Neural cell (in vitro differentiated cells): Measurements from ENCODE around the gene SH3PXD2A. TPM values are rescaled to one million over a fixed set of nuclear protein-coding genes. Genes with fewer than 3 reads are reported as not detected.

ENCODE experiments used
- H2AFZ ChIP-seq: fragments of 200-600, 300-800 bp; sonication (generic), shearing (Covaris generic); 2 replicates; pipeline ENCODE4 v1.6.0; 2014; ENCODE audit warnings: low read depth, mild to moderate bottlenecking, antibody characterized with exemption, low read length, moderate library complexity
- H3F3A ChIP-seq: fragments of 200-600 bp; shearing (Covaris generic); 2 replicates; pipeline ENCODE4 v1.6.1; 2016; ENCODE audit warnings: mild to moderate bottlenecking, moderate library complexity, mixed read lengths, antibody characterized with exemption, low read length; ENCODE audit not compliant: insufficient read depth, poor library complexity, severe bottlenecking
- H3K27ac ChIP-seq: fragments of 200-600, 300-800 bp; sonication (generic), shearing (Covaris generic); 2 replicates; pipeline ENCODE4 v1.5.1; 2014; ENCODE audit warnings: mild to moderate bottlenecking, low read length, moderate library complexity
- H3K27me3 ChIP-seq: fragments of 300-800, 200-600 bp; sonication (generic), shearing (Covaris generic); 2 replicates; pipeline ENCODE4 v1.6.0; 2014; ENCODE audit warnings: mild to moderate bottlenecking, low read depth, low read length, moderate library complexity; ENCODE audit not compliant: insufficient read depth
- H3K36me3 ChIP-seq: fragments of 300-800, 200-600 bp; sonication (generic), shearing (Covaris generic); 2 replicates; pipeline ENCODE4 v1.5.1; 2014; ENCODE audit warnings: mild to moderate bottlenecking, antibody characterized with exemption, low read length, moderate library complexity; ENCODE audit not compliant: insufficient read depth
- H3K4me2 ChIP-seq: fragments of 300-800, 200-600 bp; sonication (generic), shearing (Covaris generic); 2 replicates; pipeline ENCODE4 v1.6.0; 2014; ENCODE audit warnings: mild to moderate bottlenecking, low read length
- H3K4me3 ChIP-seq: fragments of 300-800, 200-600 bp; sonication (generic), shearing (Covaris generic); 2 replicates; pipeline ENCODE4 v1.5.1; 2014; ENCODE audit warnings: mild to moderate bottlenecking, low read length, moderate library complexity
- H3K79me2 ChIP-seq: fragments of 200-600 bp; shearing (Covaris generic); replicated peaks from 2 replicates; pipeline ENCODE4 v1.6.0; 2014; ENCODE audit warnings: mild to moderate bottlenecking, low read length, moderate library complexity; ENCODE audit not compliant: insufficient read depth
- H3K9ac ChIP-seq: fragments of 300-800, 200-600 bp; sonication (generic), shearing (Covaris generic); 2 replicates; pipeline ENCODE4 v1.6.1; 2016; ENCODE audit warnings: mild to moderate bottlenecking, low read length, mixed read lengths
- H3K9me2 ChIP-seq: fragments of 200-600 bp; shearing (Covaris generic); 2 replicates; pipeline ENCODE4 v1.6.1; 2016; ENCODE audit warnings: mild to moderate bottlenecking, low read length, mixed read lengths; ENCODE audit not compliant: insufficient read depth
- H3K9me3 ChIP-seq: fragments of 200-600, 300-800 bp; sonication (generic), shearing (Covaris generic); 2 replicates; pipeline ENCODE4 v1.6.1; 2016; ENCODE audit warnings: mild to moderate bottlenecking, mixed run types, low read length, moderate library complexity, mixed read lengths
- H4K20me1 ChIP-seq: fragments of 200-600 bp; shearing (Covaris generic); 2 replicates; pipeline ENCODE4 v1.6.1; 2016; ENCODE audit warnings: mild to moderate bottlenecking, mixed run types; ENCODE audit not compliant: insufficient read depth
- EP300 ChIP-seq: fragments of 450-650 bp; conservative IDR thresholded peaks from 2 replicates; pipeline ENCODE4 v1.6.1; 2014; ENCODE audit warnings: antibody characterized with exemption, mild to moderate bottlenecking, moderate library complexity; ENCODE audit not compliant: poor library complexity, severe bottlenecking
- EZH2 ChIP-seq: fragments of 200-600, 300-800 bp; shearing (Covaris generic), sonication (generic); IDR thresholded peaks from 2 replicates; pipeline ENCODE4 v1.6.1; 2014; ENCODE audit warnings: antibody characterized with exemption, low read length, borderline replicate concordance, mild to moderate bottlenecking; ENCODE audit not compliant: insufficient read depth, poor library complexity, severe bottlenecking
- MXI1 ChIP-seq: fragments of 450-650 bp; conservative IDR thresholded peaks from 2 replicates; pipeline ENCODE4 v1.6.1; 2014; ENCODE audit warnings: antibody characterized with exemption, mild to moderate bottlenecking; ENCODE audit not compliant: poor library complexity, severe bottlenecking
- POLR2AphosphoS5 ChIP-seq: IDR thresholded peaks from 2 replicates; pipeline ENCODE4 v1.6.1; 2012
- RAD21 ChIP-seq: fragments of 450-650 bp; conservative IDR thresholded peaks from 2 replicates; pipeline ENCODE4 v1.6.1; 2014; ENCODE audit warnings: antibody characterized with exemption, mild to moderate bottlenecking, moderate library complexity
- SMC3 ChIP-seq: fragments of 450-650 bp; conservative IDR thresholded peaks from 2 replicates; pipeline ENCODE4 v1.6.1; 2014; ENCODE audit warnings: antibody characterized with exemption, mild to moderate bottlenecking, moderate library complexity; ENCODE audit not compliant: poor library complexity
- TAF1 ChIP-seq: IDR thresholded peaks from 2 replicates; pipeline ENCODE4 v1.6.1; 2012; ENCODE audit warnings: low read depth
- polyA plus RNA-seq: library from polyadenylated mRNA; depleted of rRNA; stranded (reverse); fragments of >200 nt; gene quantifications from 2 replicates; pipeline ENCODE4 v1.2.3, GENCODE V29; 2014
- TF ChIP-seq, protein P1 (sequence below): IDR thresholded peaks from 2 replicates; pipeline ENCODE4 v1.6.1; 2012; ENCODE audit warnings: borderline replicate concordance
- TF ChIP-seq, protein P2 (sequence below): fragments of 450-650 bp; IDR thresholded peaks from 2 replicates; pipeline ENCODE4 v1.5.1; 2014; ENCODE audit warnings: antibody characterized with exemption, mild to moderate bottlenecking, moderate library complexity; ENCODE audit not compliant: poor library complexity, severe bottlenecking

Gene SH3PXD2A
- polyA plus RNA-seq, 1 donor from 2014 or later, result 5.2 TPM

DNA sequence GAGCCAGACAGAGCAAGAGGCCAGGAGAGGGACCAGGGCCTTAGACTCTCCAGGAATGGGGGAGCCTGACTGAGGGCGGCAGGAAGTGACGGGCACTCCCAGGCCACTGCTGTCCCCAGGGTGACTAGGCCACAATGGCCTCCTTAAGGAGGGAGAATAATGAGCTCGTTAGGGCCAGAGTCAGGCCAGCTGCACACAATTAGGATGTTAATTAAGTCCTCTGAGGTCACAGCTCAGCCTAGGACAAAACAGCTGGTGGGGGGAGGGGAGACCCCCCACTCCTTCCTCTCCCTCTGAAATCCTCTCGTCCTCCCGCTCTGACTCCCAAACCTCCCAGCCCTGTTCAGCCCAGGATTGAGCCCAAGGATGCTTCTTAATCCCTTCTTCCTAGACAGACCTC is 218.9 kb downstream of the SH3PXD2A start:
- no peaks in the 10 kb centered on the region for H3K36me3 ChIP-seq
- H3F3A ChIP-seq, result no peaks in the 10 kb centered on the region
- H3K27ac ChIP-seq, result no peak overlapping the region
- no peak overlapping the region for H3K9ac ChIP-seq
- H3K79me2 ChIP-seq, result no peaks in the 10 kb centered on the region
- H3K9me2 ChIP-seq, result no peaks in the 10 kb centered on the region
- no peak for TF ChIP-seq SMC3
- TF ChIP-seq EP300, result no peak
- TF ChIP-seq RAD21, result no peak
- TF ChIP-seq POLR2AphosphoS5, result no peak
- no peak for TF ChIP-seq EZH2
- TF ChIP-seq, protein P1, sequence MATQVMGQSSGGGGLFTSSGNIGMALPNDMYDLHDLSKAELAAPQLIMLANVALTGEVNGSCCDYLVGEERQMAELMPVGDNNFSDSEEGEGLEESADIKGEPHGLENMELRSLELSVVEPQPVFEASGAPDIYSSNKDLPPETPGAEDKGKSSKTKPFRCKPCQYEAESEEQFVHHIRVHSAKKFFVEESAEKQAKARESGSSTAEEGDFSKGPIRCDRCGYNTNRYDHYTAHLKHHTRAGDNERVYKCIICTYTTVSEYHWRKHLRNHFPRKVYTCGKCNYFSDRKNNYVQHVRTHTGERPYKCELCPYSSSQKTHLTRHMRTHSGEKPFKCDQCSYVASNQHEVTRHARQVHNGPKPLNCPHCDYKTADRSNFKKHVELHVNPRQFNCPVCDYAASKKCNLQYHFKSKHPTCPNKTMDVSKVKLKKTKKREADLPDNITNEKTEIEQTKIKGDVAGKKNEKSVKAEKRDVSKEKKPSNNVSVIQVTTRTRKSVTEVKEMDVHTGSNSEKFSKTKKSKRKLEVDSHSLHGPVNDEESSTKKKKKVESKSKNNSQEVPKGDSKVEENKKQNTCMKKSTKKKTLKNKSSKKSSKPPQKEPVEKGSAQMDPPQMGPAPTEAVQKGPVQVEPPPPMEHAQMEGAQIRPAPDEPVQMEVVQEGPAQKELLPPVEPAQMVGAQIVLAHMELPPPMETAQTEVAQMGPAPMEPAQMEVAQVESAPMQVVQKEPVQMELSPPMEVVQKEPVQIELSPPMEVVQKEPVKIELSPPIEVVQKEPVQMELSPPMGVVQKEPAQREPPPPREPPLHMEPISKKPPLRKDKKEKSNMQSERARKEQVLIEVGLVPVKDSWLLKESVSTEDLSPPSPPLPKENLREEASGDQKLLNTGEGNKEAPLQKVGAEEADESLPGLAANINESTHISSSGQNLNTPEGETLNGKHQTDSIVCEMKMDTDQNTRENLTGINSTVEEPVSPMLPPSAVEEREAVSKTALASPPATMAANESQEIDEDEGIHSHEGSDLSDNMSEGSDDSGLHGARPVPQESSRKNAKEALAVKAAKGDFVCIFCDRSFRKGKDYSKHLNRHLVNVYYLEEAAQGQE, result no peak
- TF ChIP-seq MXI1, result no peak
- no peak for TF ChIP-seq TAF1
- TF ChIP-seq, protein P2, sequence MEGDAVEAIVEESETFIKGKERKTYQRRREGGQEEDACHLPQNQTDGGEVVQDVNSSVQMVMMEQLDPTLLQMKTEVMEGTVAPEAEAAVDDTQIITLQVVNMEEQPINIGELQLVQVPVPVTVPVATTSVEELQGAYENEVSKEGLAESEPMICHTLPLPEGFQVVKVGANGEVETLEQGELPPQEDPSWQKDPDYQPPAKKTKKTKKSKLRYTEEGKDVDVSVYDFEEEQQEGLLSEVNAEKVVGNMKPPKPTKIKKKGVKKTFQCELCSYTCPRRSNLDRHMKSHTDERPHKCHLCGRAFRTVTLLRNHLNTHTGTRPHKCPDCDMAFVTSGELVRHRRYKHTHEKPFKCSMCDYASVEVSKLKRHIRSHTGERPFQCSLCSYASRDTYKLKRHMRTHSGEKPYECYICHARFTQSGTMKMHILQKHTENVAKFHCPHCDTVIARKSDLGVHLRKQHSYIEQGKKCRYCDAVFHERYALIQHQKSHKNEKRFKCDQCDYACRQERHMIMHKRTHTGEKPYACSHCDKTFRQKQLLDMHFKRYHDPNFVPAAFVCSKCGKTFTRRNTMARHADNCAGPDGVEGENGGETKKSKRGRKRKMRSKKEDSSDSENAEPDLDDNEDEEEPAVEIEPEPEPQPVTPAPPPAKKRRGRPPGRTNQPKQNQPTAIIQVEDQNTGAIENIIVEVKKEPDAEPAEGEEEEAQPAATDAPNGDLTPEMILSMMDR, result no peak
- H4K20me1 ChIP-seq, result no peaks in the 10 kb centered on the region
- no peaks in the 10 kb centered on the region for H3K27me3 ChIP-seq
- no peak overlapping the region for H3K4me2 ChIP-seq
- no peak overlapping the region for H3K4me3 ChIP-seq
- no peak overlapping the region for H2AFZ ChIP-seq
- no peaks in the 10 kb centered on the region for H3K9me3 ChIP-seq

DNA sequence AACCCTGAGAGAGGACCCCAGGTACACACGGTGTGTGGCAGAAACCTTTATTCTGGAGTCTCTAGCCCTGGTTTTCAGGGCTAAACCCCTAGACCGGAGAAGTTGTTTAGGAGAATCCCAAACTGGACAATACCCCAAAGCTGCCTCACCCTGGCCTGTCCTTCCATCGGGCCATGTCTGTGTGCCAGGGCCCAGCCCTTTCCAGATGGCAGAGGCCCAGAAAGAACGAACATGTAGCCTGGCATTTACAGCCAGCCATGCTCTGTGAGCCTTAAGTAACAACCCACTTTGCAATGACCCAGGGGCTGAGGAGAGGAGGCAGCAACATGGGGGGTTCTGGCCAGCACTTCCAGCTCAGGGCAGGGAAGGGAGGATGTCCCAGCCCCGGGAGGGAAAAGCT is 219.8 kb downstream of the SH3PXD2A start:
- Histone ChIP-seq H2AFZ (no peak overlapping the region), H3K4me2 (no peak overlapping the region), H3F3A (no peaks in the 10 kb centered on the region), H4K20me1 (no peaks in the 10 kb centered on the region), H3K27ac (no peak overlapping the region), H3K4me3 (no peak overlapping the region), H3K9me3 (no peaks in the 10 kb centered on the region), H3K79me2 (no peaks in the 10 kb centered on the region), H3K9ac (no peak overlapping the region), H3K9me2 (no peaks in the 10 kb centered on the region), H3K27me3 (no peaks in the 10 kb centered on the region), H3K36me3 (no peaks in the 10 kb centered on the region)
- no peak for TF ChIP-seq SMC3
- TF ChIP-seq, protein P1, result no peak
- no peak for TF ChIP-seq RAD21
- TF ChIP-seq MXI1, result no peak
- TF ChIP-seq EZH2, result no peak
- TF ChIP-seq, protein P2, result no peak
- TF ChIP-seq TAF1, result no peak
- no peak for TF ChIP-seq EP300
- TF ChIP-seq POLR2AphosphoS5, result no peak
